GM19351 (cell line): Measurements from ENCODE around the gene ATXN7L1.
"Not testable (repeated sequence)": the region's sequence is repeated elsewhere in the genome, so short reads cannot be mapped to it uniquely, and the experiment has no call there.

Experiments
- ATAC-seq: cut with Tn5 transposase; IDR thresholded peaks from one replicate; pipeline ENCODE4 v1.9.1; 2021; ENCODE audit warnings: mild to moderate bottlenecking, moderate library complexity; ENCODE audit not compliant: unreplicated experiment

ATXN7L1 gene

DNA sequence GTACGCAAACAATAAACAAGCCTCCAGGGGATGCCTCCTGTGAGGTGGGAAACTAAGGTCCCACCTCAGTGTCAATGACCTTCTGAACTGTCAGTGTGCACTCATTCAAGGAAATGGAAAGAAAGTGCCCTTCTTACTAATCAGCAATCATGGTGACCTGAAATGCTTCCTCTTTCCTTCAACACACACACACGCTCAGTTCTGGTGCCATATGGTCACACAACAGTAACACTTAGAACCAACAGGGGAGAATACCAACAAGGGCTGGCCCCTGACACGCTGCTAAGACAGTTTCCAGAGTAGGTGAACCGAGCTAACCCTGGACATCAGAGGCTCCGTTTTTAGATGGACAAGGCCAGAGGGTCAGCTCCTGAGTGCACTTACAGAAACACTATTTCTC, 253.0 kb downstream of the ATXN7L1 start:
- no peak for ATAC-seq

DNA sequence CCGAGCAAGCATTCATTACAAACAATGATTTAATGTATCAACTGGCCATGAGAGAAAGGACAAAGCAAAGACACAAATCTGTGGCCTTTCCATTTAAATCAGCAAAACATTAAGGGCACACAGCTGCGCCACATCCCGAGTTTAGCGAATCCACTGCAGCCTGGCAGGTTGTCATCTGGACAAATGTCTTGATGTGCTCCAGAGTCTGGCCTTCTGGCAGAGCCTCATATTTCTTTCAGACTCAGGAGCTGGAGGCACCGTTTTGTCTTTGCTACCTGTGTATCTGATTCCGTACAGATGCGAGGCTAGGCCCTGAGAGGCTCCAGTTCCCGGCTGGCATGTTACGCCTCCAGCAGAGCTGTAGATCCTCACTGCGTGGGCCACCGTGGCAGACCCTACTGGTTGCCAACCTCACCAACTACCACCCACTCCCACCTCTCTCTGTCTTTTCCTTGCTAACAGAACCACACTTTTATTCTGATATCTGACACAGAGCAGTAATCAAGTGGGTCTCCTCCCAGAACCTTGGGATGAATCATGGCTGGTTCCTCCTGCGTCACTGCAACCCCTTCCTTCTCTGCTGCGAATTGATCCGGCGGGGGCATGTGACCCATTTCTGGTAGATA, 254.2 kb downstream of the ATXN7L1 start:
- no peak for ATAC-seq

DNA sequence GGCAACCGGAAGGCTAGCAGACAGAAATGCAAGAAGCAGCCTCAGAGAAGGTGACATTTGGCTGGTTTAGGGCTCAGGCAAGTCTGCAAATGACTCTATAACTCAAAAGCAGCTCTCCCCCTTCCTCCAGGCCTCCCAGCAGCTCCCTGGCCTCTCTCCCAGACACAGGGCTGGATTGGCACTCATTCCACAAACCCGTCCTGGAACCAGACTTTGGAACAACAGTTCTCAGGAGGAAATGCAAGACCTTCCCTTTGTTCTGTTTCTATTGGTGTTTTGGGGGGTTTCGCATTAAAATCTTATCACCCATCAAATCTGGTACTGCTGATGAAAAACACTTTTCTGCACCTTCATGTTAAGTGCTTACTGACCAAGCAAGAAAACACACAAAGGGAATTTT, 254.8 kb downstream of the ATXN7L1 start:
- no peak for ATAC-seq

DNA sequence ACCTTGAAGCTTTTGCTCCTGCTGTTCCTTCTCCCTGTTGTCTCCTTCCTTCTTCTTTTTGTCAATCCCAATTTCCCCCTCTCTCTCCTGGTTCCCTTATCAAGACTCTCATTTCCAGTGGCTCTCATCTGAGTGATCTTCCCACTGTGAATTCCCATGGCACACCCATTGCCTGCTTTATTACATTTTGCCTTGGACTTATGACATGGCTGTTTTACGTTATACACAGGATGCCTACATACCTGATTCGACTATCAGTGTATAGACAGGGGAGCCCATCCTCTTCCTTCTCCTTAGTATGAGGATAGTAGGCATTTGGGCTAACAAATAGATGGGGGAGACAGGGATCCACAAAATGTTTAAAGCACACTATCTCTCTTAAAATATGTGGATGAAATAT, 255.2 kb downstream of the ATXN7L1 start:
- ATAC-seq: no peak

DNA sequence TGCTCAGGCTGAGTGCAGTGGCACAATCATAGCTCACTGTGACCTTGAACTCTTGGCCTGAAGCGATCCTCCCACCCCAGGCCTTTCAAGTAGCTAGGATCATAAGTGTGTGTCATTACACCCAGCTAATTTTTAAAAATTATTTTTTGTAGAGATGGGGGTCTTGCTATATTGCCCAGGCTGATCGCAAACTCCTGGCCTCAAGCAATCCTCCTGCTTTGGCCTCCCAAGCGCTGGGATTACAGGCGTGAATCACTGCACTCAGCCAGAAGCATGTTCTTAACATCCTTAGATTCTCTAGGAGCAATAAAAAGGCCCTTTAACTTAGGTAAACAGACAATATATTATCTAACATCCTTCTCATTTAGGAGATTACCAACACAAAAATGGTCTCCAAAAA, 256.8 kb downstream of the ATXN7L1 start:
- ATAC-seq: no peak

DNA sequence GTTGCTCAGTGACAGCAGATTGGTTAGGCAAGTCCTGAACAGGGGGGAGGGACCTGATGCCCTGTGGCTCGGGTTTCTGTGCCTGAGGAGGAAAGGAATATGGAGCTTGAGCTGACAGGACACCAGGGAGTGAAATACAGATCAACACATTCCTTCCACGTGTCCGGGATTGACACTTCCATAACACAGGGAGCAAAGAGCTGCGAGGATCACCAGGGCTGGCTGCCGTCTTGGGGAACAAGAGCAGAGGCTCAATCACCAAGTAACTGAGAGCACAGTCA, 258.4 kb downstream of the ATXN7L1 start:
- no peak for ATAC-seq

DNA sequence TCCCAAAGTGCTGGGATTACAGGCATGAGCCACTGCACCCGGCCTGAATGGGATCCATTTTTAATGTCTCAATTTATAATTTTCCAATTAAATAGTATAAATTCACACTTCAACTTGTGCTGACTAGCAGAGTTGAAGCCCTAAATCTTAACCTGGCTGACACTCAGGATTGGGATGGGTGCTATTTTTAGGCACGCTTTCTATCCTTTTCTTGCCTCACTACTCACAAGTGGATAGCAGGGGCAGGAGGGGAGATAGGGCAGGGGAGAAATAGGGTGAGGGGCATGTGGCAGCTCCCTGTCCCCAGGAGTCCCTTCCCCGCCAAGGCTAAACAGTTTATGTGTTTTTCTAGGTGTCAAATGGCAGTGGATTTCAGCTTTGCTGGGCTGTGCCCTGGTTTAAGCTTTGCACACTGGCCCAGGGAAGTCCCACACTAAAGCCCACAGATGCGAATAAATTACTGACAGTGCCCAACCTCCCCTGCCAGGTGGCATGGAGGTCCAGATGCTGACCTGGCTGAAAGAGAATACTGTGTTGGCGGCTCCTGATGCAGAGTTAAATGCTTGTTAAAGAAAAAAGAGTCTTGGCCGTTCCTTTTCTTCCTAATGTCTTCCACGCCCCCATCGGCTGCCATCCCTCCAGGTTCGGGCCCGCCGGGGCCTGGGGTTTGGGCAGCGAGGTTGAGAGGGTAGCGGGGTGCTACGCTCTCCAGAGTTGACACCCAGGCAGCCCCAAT, 259.0 kb downstream of the ATXN7L1 start:
- ATAC-seq: no peak

DNA sequence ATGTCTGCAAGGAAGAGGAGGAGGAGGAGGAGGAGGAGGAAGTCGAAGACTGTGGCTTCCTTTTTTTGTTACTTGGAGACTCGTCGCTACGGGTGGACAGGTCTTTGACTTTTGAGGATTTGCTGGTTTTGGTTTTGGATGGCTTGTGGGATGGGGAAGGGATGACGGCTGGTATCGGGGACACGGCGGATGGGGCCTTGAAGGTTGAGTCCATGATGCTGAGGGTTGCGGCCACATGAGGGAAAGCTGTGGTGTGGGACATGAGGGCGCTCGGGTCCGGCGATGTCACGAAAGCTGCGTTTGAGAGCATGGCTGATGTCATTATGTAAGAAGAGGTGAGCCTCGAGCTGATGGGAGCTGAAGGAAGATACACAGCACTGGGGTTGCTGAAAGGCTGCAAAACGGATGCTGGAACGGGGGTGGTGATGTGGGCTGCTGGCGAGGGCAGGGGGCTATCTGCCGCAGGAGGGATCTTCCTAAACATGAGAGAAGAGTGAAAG, 262.0 kb downstream of the ATXN7L1 start:
- no peak for ATAC-seq

DNA sequence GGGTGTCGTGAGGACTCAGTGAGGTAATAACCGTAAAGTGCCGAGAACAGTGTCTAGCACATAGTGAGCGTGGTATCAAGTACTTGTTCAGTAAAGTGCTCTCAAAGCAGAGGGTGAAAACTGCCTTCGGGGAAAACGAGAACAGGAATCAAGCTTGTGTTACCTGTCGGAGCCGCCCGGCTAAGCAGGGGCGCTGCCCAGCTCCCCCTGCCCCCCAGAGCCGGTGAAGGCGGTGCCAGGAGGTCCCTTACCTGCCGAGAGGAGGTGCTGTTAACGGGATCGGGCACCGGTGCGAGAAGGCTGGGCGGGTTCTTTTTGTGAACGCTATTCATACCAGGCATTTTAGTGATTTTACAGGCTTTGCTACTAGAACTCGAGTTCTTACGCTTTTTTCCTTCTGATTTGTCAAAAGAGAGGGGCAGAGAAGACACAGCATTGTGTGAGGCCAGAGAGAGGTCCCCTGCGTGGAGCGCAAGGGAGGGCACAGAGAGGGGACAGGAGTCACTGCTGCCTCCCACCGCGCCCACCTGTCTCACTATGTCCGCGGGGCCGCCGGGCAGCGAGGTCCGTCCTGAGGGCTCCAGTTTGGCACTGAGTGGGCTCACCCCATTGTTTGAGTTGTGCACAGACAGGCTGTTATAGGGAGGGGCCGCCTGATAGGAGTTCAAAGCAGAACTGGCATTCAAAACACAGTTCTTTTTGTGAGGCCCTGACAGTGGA, 262.6 kb downstream of the ATXN7L1 start:
- no peak for ATAC-seq

DNA sequence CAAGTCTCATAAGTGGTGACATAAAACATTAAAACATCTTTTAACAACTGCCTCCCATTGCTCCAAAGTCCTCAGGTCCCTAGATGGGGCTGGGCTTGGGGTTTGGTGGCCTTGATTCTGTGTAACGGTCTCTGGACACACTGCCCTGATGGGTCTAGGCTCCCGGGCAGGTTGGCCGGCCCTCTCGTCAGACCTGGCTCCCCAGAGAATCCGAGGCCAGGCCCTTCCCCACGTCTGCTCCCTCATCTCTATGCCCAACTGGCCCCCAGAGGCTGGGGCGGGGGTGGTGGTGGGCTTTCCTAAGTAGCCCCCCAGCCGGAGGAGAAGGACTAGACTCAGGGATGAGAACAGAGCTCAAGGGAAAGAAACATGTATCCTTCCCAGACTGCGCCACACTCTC, 263.6 kb downstream of the ATXN7L1 start:
- ATAC-seq: no peak

DNA sequence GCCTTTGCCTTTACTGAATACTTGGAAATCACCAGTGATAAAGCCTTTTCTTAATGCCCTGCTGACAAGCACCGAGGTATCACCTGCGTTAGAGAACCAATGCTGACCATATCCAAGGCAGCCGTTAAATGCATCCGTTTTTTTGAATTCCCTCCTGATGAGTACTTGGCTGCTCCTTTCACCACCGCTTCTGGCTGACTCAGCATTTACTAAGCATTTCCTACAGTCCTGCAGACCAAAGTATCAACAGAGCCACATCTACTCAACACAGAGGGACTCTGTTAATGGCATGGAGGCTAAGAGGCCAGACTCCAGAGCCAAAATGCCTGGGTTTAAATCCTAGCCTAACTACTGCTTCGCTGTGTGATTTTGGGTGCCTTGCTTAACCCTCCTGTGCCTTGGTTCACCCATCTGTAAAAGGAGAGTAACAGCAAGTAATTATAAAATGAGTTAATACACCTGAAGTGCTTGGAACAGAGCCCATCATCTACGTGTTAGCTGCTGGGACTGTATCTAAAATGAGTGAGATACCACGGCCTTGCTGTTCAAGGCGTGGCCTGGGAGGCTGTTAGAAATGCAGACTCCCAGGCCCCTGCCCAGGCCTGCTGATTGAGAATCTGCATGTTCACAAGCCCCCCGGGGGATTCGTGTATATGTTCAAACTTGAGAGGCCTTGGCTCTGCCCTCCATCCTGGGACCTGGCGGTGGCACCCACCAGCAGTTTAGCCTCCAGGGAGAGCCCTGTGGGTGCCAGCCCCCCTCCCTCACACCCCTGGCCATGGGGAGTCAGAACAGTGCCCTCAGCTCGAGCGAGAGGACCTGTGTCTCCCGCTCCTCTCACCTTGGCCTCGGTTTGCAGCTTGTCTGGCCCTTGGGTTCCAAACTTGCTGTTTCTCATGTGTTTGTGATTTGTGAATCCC, 264.3 kb downstream of the ATXN7L1 start:
- ATAC-seq: no peak

DNA sequence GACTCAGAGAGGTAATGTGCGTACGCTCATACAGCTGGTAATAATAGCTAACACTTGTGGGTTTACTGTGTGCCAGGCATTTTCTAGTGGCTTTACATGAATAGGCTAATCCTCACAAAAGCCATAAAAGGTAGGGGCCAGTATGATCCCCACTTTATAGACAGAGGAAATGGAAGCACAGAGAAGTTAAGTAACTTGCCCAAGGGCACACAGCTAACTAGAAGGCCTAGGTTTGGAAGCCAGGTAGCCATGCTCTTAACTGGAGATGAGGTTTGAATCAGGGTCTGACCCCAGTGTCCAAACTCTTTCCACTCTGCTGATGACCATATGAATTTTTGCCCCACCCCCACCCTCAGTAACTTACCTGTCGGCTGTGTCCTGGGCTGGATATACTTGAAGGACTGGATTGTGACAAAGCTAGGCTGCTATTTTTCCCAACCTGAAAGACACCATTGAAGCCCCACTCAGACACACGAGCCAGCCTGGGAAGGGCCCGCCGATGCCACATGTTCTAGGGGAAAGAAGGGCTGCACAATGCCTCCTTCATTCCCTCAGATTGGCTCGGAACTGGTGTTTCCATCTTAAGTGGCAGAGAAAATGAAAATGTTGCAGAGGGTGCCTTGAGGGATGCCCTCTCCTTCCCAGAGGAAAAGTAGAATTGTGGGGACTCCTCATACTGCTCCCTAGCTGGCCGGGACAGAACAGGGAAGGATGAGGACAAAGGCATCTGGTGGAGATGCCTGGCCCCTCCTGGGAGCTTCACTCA, 266.1 kb downstream of the ATXN7L1 start:
- no peak for ATAC-seq

DNA sequence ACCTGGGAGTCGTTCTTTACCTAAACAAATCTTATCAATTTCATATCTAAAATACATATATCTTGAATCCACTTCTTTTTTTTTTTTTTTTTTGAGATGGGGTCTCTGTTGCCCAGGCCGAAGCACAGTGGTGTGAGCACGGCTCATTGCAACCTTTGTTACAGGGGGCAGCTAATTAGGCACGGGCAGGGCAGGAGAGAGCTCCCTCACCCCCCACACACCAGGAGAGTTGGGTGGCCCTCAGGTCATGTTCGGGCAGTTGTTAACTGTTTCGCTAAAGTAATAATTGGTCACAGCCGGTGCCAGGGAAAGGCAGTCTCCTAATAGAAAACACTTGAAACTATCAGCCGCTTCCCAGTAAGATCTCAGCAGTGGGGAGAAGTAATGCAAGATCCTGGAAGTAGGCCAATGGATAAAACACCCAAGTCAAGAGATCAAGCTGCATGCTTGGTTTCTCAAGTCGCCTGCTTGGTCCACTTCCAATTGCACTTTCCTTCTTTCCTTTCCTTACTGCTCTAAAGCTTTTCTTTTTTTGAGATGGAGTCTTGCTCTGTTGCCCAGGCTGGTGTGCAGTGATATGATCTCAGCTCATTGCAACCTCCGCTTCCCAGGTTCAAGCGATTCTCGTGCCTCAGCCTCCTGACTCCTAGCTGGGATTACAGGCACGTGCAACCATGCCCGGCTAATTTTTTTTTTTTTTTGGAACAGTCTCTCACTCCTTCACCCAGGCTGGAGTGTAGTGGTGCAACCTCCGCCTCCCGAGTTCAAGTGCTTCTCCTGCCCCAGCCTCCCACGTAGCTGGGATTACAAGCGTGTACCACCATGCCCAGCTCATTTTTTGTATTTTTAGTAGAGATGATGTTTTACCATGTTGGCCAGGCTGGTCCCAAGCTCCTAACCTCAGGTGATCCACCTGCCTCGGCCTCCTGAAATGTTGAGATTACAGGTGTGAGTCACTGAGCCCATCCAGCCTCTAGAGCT, 273.8 kb downstream of the ATXN7L1 start:
- no peak for ATAC-seq

DNA sequence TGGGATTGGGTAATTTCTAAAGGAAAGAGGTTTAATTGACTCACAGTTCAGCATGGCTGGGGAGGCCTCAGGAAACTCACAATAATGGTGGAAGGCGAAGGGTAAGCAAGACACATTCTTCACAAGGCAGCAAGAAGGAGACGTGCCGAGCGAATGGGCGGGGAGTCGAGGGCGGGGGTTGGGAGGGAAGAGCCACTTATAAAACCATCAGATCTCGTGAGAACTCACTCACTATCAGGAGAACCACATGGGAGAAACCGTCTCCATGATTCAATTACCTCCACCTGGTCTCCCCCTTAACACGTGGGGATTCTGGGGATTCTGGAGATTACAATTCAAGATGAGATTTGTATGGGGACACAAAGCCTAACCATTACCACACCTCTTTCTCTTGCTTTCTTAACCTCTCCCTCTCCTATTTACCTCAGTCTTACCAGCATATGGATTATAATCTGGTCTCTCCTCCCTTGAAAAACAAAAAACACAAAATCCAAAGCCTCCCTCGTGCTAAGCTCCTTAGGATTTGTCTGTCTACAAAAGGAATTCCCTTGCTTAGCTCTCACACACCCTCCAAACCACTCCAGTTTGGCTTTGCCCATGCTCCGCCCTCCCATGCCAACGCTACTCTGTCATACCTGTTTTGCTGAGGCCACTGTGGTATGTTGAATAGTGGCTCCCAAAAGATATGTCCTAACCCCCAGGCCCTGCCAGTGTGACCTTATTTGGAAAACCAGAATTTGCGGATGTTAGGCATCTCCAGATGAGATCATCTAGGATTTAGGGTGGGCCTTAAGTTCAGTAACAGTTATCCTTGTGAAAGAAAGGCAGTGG, 275.5 kb downstream of the ATXN7L1 start:
- no peak for ATAC-seq

DNA sequence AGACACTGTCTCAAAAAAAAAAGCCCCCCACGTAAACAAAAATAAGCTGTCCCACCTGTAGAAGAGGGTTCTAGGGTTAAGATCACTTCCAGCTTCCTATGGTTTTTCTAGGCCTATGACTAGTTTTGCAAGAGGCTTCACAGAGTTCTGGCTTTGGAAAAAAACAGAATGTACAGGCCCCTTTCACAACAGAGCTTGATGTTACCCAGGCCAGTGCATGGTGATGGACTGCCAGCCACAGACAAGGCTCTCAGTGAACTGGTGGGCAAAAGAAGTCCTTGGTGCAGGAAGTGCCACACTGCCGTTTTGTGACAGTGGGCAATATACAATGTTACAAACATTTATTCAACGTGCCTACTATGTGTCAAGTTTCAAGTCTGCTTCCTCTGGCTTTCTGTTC, 276.8 kb downstream of the ATXN7L1 start:
- ATAC-seq: no peak

DNA sequence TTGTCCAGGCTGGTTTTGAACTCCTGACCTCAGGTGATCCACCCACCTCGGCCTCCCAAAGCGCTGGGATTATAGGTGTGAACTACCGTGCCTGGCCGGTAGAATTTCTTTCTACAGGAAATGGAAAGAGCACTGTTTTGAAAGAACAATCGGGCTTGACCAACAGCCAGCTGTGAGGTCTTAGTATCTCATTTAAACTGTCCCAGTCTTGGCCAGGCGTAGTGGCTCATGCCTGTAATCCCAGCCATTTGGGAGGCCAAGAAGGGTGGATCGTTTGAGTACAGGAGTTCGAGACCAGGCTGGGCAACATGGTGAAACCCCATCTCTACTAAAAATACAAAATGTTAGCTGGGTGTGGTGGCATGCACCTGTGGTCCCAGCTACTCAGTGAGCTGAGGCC, 277.3 kb downstream of the ATXN7L1 start:
- ATAC-seq: not testable (repeated sequence)

DNA sequence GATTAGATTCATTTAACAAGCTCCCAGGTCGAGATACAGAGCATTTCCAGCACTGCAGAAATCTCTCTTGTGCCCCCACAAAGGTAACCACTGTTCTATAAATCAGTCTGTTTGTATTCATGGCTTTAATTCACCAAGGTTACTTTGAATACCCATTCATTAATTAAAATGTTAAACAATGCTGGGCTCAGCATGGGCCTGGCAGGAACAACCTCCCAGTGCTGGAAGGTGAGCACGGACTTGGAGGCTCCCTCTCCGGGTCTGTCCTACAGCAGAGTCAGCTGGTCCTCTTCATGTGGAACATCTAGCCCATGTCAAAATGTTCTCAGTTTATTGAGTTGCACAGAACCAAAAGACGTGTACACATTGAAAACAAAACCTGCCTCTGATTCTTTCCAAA, 279.5 kb downstream of the ATXN7L1 start:
- ATAC-seq: no peak

DNA sequence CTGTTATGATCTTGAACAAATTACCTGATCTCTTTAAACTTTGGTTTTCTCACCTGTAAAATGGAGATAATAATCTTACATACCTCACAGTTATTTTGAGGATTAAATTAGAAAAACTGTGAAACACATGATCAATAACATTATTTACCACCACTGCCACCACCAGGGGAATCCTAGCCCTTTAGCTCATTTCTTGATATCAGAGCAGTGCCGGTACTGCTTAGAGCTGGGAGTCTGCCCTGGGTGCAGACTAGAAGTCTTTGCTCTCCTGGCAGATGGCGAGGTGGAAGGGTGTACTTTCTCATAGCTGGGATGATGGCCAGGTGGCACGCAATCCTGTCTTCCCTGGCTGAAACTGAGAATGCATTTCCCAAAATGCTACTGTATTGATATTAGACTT, 282.4 kb downstream of the ATXN7L1 start:
- ATAC-seq: no peak
